ENCODE measurements around the gene CLEC3B.

- TF ChIP-seq, protein P1, sequence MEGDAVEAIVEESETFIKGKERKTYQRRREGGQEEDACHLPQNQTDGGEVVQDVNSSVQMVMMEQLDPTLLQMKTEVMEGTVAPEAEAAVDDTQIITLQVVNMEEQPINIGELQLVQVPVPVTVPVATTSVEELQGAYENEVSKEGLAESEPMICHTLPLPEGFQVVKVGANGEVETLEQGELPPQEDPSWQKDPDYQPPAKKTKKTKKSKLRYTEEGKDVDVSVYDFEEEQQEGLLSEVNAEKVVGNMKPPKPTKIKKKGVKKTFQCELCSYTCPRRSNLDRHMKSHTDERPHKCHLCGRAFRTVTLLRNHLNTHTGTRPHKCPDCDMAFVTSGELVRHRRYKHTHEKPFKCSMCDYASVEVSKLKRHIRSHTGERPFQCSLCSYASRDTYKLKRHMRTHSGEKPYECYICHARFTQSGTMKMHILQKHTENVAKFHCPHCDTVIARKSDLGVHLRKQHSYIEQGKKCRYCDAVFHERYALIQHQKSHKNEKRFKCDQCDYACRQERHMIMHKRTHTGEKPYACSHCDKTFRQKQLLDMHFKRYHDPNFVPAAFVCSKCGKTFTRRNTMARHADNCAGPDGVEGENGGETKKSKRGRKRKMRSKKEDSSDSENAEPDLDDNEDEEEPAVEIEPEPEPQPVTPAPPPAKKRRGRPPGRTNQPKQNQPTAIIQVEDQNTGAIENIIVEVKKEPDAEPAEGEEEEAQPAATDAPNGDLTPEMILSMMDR (IDR thresholded peaks at IDR 0.05; ENCODE audit: insufficient read depth, low read length, poor library complexity, severe bottlenecking): no peak
- TF ChIP-seq EZH2phosphoT487 (conservative IDR thresholded peaks at IDR 0.05; ENCODE audit: low read length): no peak
Measured at GRCh38 chr3:45084361-45084760, 58.3 kb downstream of the CLEC3B start.

All from SU-DHL-6 (cell line).